GM12875 (cell line): Measurements from ENCODE around the gene SUMO3.

ENCODE experiments used
- H3K4me3 ChIP-seq: one replicate; pipeline ENCODE4 v1.5.1; 2011; ENCODE audit warnings: low read depth, low read length, control low read depth
- CTCF ChIP-seq: IDR thresholded peaks from 2 replicates; pipeline ENCODE4 v1.5.1; 2011; ENCODE audit warnings: low read depth, mild to moderate bottlenecking, control low read depth, inconsistent platforms, low read length, moderate library complexity, borderline replicate concordance; ENCODE audit not compliant: insufficient read depth

Gene SUMO3

DNA sequence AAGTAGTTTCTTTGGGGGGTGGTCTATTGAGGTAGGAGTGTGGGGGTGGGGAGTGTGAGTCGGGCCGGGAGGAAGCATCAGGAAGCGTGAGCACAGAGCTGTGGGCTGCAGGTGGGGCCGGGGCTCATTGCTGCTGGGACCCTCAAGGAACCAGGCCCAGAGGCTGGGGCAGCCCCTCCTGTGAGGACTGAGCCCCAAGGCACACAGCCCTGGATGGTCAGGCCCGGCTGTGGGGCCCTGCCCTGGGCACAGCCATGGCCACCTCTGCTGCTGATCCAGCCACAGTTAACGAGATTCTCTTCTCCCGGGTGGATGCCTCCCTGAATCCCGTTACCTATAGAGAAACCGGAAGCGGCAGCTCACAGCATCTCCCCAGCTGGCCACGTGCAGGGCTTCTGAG lies 22.9 kb upstream of the SUMO3 start:
- TF ChIP-seq CTCF = no peak
- no peak overlapping the region for H3K4me3 ChIP-seq

DNA sequence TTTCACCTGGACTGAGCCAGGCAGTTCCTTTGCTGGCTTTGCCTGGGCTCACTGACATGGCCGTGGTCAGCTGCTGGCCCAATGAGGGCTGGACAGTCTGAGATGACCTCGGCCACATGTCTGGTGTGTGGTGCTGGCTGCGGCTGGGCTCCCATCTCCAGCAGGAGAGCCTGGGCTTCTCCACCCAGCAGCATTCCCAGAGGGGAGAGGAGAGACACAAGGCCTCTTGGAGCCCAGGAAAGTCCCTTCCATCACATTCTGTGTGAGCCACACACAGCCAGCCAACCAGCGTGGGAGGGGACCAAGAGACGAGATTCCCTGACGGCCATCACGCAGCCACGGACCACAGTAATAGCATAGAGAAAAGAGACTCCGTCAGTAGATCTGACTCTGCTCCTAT lies 21.1 kb upstream of the SUMO3 start:
- TF ChIP-seq CTCF = no peak
- H3K4me3 ChIP-seq = no peak overlapping the region

GRCh38 chr21:44838039-44838895 lies 20.4 kb upstream of the SUMO3 start:
- no peak for TF ChIP-seq CTCF

GRCh38 chr21:44837537-44837936 lies 19.7 kb upstream of the SUMO3 start:
- TF ChIP-seq CTCF = no peak
- H3K4me3 ChIP-seq = no peak overlapping the region

More at GRCh38 chr21:44838039-44838895, 20.4 kb upstream of the SUMO3 start:
- no peak overlapping the region for H3K4me3 ChIP-seq

- no peak for TF ChIP-seq CTCF
- H3K4me3 ChIP-seq = no peak overlapping the region
Observed at GRCh38 chr21:44836666-44837471, 19.0 kb upstream of the SUMO3 start.

GRCh38 chr21:44836349-44836665 lies 18.4 kb upstream of the SUMO3 start:
- TF ChIP-seq CTCF = no peak
- no peak overlapping the region for H3K4me3 ChIP-seq

- no peak for TF ChIP-seq CTCF
- H3K4me3 ChIP-seq = no peak overlapping the region
Observed at GRCh38 chr21:44835647-44835973, 17.7 kb upstream of the SUMO3 start.
